ENCODE results near the gene RANBP3.

Gene RANBP3

GRCh38 chr19:5932146-5932545 lies 45.8 kb downstream of the RANBP3 start:
- DNase-seq (ENCODE audit: low read depth in 2 of 3, low spot score in 2 of 3): no peak

GRCh38 chr19:5931251-5931650 lies 46.7 kb downstream of the RANBP3 start:
- DNase-seq (ENCODE audit: low read depth in 2 of 3, low spot score in 2 of 3): no peak

- DNase-seq (ENCODE audit: low read depth in 2 of 3, low spot score in 2 of 3): no peak
Observed at GRCh38 chr19:5929625-5930024, 48.3 kb downstream of the RANBP3 start.

GRCh38 chr19:5929179-5929578 lies 48.8 kb downstream of the RANBP3 start:
- DNase-seq (ENCODE audit: low read depth in 2 of 3, low spot score in 2 of 3): no peak

GRCh38 chr19:5927441-5927821 lies 50.5 kb downstream of the RANBP3 start:
- no peak for DNase-seq (ENCODE audit: low read depth in 2 of 3, low spot score in 2 of 3)

GRCh38 chr19:5926641-5927440 lies 51.1 kb downstream of the RANBP3 start:
- no peak for DNase-seq (ENCODE audit: low read depth in 2 of 3, low spot score in 2 of 3)

GRCh38 chr19:5925830-5926427 lies 52.0 kb downstream of the RANBP3 start:
- DNase-seq (ENCODE audit: low read depth in 2 of 3, low spot score in 2 of 3): no peak

GRCh38 chr19:5923356-5923755 lies 54.6 kb downstream of the RANBP3 start:
- no peak for DNase-seq (ENCODE audit: low read depth in 2 of 3, low spot score in 2 of 3)

GRCh38 chr19:5922161-5922545 lies 55.8 kb downstream of the RANBP3 start:
- DNase-seq (ENCODE audit: low read depth in 2 of 3, low spot score in 2 of 3): no peak

GRCh38 chr19:5921516-5922160 lies 56.3 kb downstream of the RANBP3 start:
- DNase-seq (ENCODE audit: low read depth in 2 of 3, low spot score in 2 of 3): no peak

GRCh38 chr19:5918463-5919079 lies 59.4 kb downstream of the RANBP3 start:
- DNase-seq (ENCODE audit: low read depth in 2 of 3, low spot score in 2 of 3): no peak

- DNase-seq (ENCODE audit: low read depth in 2 of 3, low spot score in 2 of 3): no peak
Observed at GRCh38 chr19:5917431-5918107, 60.4 kb downstream of the RANBP3 start.

GRCh38 chr19:5916181-5916708 lies 61.7 kb downstream of the RANBP3 start:
- no peak for DNase-seq (ENCODE audit: low read depth in 2 of 3, low spot score in 2 of 3)

GRCh38 chr19:5915782-5916165 lies 62.2 kb downstream of the RANBP3 start:
- no peak for DNase-seq (ENCODE audit: low read depth in 2 of 3, low spot score in 2 of 3)

- DNase-seq (ENCODE audit: low read depth in 2 of 3, low spot score in 2 of 3): no peak
Observed at GRCh38 chr19:5914946-5915781, 62.8 kb downstream of the RANBP3 start.

GRCh38 chr19:5914358-5914774 lies 63.6 kb downstream of the RANBP3 start:
- no peak for DNase-seq (ENCODE audit: low read depth in 2 of 3, low spot score in 2 of 3)

GRCh38 chr19:5913739-5914357 lies 64.1 kb downstream of the RANBP3 start, which contains the start of gene CAPS:
TSS of gene CAPS (plus strand) at chr19:5914254. CDS start at chr19:5914407, 153 bp downstream.
- DNase-seq (ENCODE audit: low read depth in 2 of 3, low spot score in 2 of 3): no peak

GRCh38 chr19:5911366-5911765 lies 66.6 kb downstream of the RANBP3 start:
- DNase-seq (ENCODE audit: low read depth in 2 of 3, low spot score in 2 of 3): no peak

GRCh38 chr19:5910638-5910907 lies 67.4 kb downstream of the RANBP3 start:
- DNase-seq (ENCODE audit: low read depth in 2 of 3, low spot score in 2 of 3): no peak

Data from activated CD8-positive, alpha-beta memory T cell treated with anti-CD3 and anti-CD28 coated beads for 48 hours (primary cell).